Measurements from ENCODE around the gene SF3B5.
"Not testable (repeated sequence)": the region's sequence is repeated elsewhere in the genome, so short reads cannot be mapped to it uniquely, and the experiment has no call there.

The SF3B5 gene

GRCh38 chr6:144066255-144066654, 29.1 kb downstream of the SF3B5 start:
- Histone ChIP-seq H3K4me3 (no peak overlapping the region), H3K27ac (no peak overlapping the region)

DNA sequence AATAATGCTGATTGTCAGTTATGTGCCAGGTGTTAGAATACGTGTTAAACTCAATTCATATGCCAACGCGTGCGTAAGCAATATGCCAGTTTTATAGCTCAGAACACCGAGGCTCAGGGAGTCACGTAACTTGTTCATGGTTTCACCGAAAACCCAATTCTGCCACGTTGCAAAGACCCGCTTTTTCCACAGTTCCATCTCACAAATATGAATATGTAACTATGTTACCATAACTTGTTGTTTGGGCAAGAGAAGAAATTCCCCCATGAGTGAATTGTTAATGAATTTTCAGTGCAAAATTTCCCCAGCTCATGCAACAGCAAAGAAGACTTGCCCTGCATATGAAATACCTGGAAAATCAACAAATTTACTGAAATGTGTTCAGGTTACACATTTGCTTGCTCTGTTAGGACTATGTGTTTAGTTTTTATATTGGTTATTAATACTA, 30.1 kb downstream of the SF3B5 start:
- H3K4me3 ChIP-seq: peak overlapping the region in 4 of 7 experiments; percentile 60 to 88 (median 74)
- H3K27ac ChIP-seq: peak overlapping the region in 3 of 21 experiments; percentile 88 to 96 (median 96)

DNA sequence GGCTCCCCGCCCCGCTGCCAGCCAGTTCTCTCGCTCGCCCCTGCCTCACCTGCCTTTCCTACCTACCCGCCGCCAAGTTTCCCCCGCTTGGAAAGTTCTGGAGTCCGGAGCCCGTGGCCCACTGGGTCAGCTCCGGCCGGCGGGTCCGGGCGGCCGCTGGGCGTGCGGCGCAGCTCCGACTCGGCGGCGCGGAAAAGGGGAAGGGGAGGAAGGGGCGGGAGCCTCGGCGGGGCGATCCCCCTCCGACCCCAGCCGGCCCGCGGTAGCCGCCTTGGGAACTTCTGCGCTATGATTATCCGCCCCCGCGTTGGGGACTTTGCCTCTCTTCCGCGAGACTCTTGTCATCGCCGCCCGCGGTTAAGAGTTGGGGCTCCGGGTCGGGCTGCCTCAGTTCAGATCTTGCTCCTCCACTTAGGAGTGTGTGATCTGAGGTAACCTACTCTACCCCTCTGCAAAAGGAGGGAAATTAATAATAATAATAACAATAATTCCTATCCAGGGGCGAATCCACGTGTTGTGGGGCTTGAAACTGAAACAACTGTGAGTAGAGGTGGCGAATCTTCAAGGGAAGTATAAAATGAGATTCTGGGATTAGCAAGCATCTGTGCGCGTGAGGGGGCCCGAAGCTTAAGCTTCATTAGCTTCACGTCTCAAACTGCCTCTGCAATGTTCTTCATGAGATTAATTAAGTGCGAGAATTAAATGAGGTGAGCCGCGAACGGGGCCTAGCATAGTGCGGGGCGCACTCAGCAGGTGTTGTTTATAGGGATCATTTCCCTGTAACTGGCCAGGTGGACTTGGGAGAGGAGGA, 30.8 kb downstream of the SF3B5 start:
- Histone ChIP-seq H3K27ac (peak overlapping the region; percentile 43 to 96 (median 82)), H3K4me3 (peak overlapping the region; percentile 60 to 88 (median 68))

DNA sequence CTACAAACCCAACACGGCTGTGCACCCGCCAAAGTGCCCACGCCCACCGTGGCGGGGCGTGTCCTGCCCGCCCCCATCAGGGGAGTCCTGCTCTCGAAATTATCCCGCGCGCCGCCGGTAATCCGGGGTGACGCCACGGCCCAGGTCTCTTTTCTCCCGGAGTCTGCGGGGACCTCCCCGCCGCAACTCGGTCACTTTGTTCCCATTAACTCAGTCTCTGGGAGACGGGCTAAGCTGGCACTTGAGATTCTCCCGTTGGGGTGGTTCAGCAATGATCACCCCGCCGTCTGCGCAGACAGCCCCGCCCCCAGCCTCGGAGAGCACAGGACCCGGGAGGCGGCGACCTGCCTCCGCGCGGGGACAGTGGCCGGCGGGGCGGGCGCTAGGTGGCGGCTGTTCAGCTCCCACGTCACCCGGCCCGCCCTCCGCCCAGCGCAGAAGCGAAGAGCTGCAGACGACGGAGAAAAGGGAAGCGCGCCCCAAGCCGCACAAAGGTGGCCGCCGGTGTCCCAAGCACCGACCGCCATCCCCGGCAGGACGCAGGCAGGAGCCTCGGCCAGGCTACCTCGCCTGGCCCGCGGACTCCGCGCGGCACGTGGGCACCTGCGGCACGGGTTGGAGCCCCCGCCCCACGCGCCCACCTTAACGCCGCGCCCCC, 31.5 kb downstream of the SF3B5 start:
- Histone ChIP-seq H3K27ac (peak overlapping the region; percentile 43 to 96 (median 82)), H3K4me3 (peak overlapping the region; percentile 60 to 88 (median 68))

DNA sequence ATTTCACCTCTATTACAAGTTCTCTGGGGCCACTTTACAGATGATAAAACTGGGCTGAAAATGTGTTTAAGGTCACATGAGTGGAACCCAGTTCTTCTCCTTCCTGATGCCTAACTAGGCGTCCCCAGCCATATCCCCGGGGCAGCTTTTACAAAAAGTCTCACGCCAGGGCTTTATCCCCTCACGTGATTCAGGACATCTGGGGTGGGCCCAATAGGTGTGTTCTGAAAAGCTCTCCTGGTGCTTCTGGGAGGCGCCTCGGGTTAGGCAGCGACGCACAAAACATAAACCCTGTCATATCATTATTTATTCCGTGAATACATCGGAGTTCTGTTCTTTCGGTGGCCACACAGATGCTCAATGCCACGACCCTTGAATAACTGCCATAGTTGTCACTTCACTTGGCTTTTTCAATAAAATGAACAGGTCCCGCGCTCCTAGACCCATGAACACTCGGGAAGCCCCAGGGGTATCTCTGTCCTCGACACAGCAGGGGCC, 32.1 kb downstream of the SF3B5 start:
- peak overlapping the region in 16 of 21 experiments; percentile 50 to 96 (median 86) for H3K27ac ChIP-seq
- H3K4me3 ChIP-seq: peak overlapping the region; percentile 60 to 88 (median 68)

- peak overlapping the region in 1 of 21 experiments; percentile 82 for H3K27ac ChIP-seq
- H3K4me3 ChIP-seq: peak overlapping the region in 1 of 7 experiments; percentile 60
Observed at GRCh38 chr6:144062786-144063185, 32.6 kb downstream of the SF3B5 start.

GRCh38 chr6:144059139-144059538, 36.2 kb downstream of the SF3B5 start:
- no peak overlapping the region for H3K4me3 ChIP-seq
- no peak overlapping the region for H3K27ac ChIP-seq

DNA sequence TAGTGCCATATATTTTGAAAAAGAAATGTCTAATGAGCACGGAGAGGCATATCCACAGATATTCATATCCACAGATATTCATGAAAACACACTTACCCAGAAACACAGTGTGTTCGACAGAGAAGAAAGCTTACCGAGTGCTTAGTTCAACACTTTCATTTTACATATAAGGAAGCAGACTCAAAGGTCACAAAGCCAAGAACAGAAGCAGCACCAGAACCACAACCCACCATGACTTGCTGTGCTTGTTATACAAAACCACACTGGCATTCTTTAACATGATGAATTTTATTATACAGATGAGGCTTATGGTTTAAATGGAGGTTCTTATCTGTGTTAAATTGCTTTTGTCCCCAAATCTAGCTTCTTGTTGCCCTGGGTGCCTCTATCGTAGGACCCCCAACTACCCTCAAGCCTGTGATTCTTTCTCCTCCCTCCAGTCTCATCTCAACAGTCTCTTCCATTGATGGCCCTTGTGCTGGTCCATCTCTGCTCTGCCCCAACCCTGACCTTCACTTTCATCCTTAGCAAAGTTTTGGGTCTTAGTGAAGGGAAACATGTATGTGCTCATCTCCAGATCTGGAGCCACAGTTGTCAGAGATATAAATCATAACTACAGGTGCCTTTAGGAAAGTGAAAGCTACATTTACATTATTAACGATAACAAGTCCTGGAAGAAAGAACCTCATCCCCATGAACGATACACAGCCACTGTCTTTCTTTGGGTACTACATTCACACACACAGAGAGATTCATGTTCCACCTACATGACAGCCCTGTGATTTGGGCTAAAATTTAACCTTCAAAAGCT, 40.0 kb downstream of the SF3B5 start:
- Histone ChIP-seq H3K27ac (peak overlapping the region in 6 of 21 experiments; percentile 12 to 60 (median 38)), H3K4me3 (no peak overlapping the region)

- no peak overlapping the region for H3K27ac ChIP-seq
- no peak overlapping the region for H3K4me3 ChIP-seq
Observed at GRCh38 chr6:144053601-144054000, 41.8 kb downstream of the SF3B5 start.

DNA sequence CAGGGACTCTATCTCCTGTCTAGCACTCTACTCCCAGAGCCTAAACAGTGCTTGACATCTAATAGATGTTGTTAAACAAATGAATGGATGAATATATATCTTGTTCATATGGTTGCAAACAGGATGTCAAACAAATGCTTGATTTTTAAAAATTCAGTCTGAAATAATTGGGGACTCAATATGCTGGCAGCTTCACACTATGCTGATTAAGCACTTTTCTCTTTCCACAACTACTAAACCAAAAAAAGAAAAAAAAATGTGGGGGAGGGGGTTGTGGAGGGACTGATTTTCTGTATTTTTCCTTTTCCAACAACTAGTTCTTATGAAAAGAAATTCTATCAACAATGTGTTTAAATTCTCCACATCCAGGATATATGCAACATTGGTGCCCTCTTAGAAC, 42.9 kb downstream of the SF3B5 start:
- H3K4me3 ChIP-seq: no peak overlapping the region
- no peak overlapping the region for H3K27ac ChIP-seq

- H3K27ac ChIP-seq: no peak overlapping the region
- H3K4me3 ChIP-seq: no peak overlapping the region
Observed at GRCh38 chr6:144049386-144049785, 46.0 kb downstream of the SF3B5 start.

DNA sequence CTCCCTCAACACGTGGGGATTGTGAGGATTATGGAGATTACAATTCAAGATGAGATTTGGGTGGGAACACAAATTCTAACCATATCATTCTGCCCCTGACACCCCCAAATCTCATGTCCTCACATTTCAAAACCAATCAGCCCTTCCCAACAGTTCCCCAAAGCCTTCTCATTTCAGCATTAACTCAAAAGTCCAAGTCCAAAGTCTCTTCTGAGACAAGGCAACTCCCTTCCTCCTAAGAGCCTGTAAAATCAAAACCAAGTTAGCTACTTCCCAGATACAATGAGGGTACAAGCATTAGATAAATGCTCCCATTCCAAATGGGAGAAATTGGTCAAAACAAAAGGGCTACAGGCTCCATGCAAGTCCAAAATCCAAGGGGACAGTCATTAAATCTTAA, 47.7 kb downstream of the SF3B5 start:
- no peak overlapping the region for H3K4me3 ChIP-seq
- no peak overlapping the region for H3K27ac ChIP-seq

GRCh38 chr6:144046672-144047071, 48.7 kb downstream of the SF3B5 start:
- H3K4me3 ChIP-seq: not testable (repeated sequence)

GRCh38 chr6:144044989-144045388, 50.4 kb downstream of the SF3B5 start:
- not testable (repeated sequence) for H3K4me3 ChIP-seq, H3K27ac ChIP-seq

More at GRCh38 chr6:144046672-144047071, 48.7 kb downstream of the SF3B5 start:
- not testable (repeated sequence) for H3K27ac ChIP-seq
